ENCODE measurements around the gene TNNI2. TPM values are rescaled to one million over a fixed set of nuclear protein-coding genes. Genes with fewer than 3 reads are reported as not detected.

TNNI2 gene
- total RNA-seq, 2 experiments from 2014 or later: 0.50 TPM; not detected in 1

- Histone ChIP-seq H3K27me3 (ENCODE audit: control insufficient read depth in 1 of 2, insufficient read depth in 2 of 2, low read length in 2 of 2) (no peaks in the 10 kb centered on the region), H3K36me3 (ENCODE audit: insufficient read depth, low read length) (no peaks in the 10 kb centered on the region), H3K27ac (ENCODE audit: low read depth in 1 of 2, low read length in 2 of 2) (no peak overlapping the region), H3K9me3 (ENCODE audit: control insufficient read depth in 1 of 2, insufficient read depth in 1 of 2, low read length in 2 of 2) (peaks cover 0 to 4% of the 10 kb centered on the region in 2 experiments), H3K4me3 (ENCODE audit: low read length) (no peak overlapping the region), H3K4me1 (ENCODE audit: insufficient read depth, low read length) (no peaks in the 10 kb centered on the region)
- DNase-seq (no peak), ATAC-seq (ENCODE audit: poor library complexity) (no peak)
- Mint-ChIP-seq H3K27me3 (peaks cover 9% of the 10 kb centered on the region), H3K4me3 (no peak overlapping the region), H3K27ac (no peak overlapping the region), H3K9me3 (no peaks in the 10 kb centered on the region), H3K4me1 (ENCODE audit: low read depth) (no peaks in the 10 kb centered on the region), H3K36me3 (ENCODE audit: low read depth) (no peaks in the 10 kb centered on the region)
- ChIA-PET CTCF (interaction anchor here (1.6 kb wide), 1 partner anchor 122 kb away, joined by 5 read pairs; no protein-coding TSS in a partner anchor), POLR2A (no interaction called here)
- intact Hi-C loops (cut with DNase I, micrococcal nuclease): no loop called here
- no peak for TF ChIP-seq CTCF (IDR thresholded peaks at IDR 0.05)
Observed at GRCh38 chr11:1815751-1816150, 23.0 kb upstream of the TNNI2 start.

GRCh38 chr11:1817000-1817399 is 21.8 kb upstream of the TNNI2 start:
- Mint-ChIP-seq H3K27me3 (peaks cover 7% of the 10 kb centered on the region), H3K36me3 (ENCODE audit: low read depth) (no peaks in the 10 kb centered on the region), H3K27ac (no peak overlapping the region), H3K4me1 (ENCODE audit: low read depth) (no peaks in the 10 kb centered on the region), H3K9me3 (no peaks in the 10 kb centered on the region), H3K4me3 (no peak overlapping the region)
- CTCF ChIA-PET: interaction anchor here (1.6 kb wide), 1 partner anchor 123 kb away, joined by 5 read pairs; no protein-coding TSS in a partner anchor
- Histone ChIP-seq H3K27ac (ENCODE audit: low read depth in 1 of 2, low read length in 2 of 2) (no peak overlapping the region), H3K4me1 (ENCODE audit: insufficient read depth, low read length) (no peaks in the 10 kb centered on the region), H3K27me3 (ENCODE audit: control insufficient read depth in 1 of 2, insufficient read depth in 2 of 2, low read length in 2 of 2) (no peaks in the 10 kb centered on the region), H3K36me3 (ENCODE audit: insufficient read depth, low read length) (no peaks in the 10 kb centered on the region), H3K9me3 (ENCODE audit: control insufficient read depth in 1 of 2, insufficient read depth in 1 of 2, low read length in 2 of 2) (peaks cover 0 to 4% of the 10 kb centered on the region in 2 experiments), H3K4me3 (ENCODE audit: low read length) (no peak overlapping the region)
- DNase-seq: no peak
- TF ChIP-seq CTCF (IDR thresholded peaks at IDR 0.05): no peak
- intact Hi-C loops (cut with DNase I, micrococcal nuclease): no loop called here
- POLR2A ChIA-PET: interaction anchor here (0.8 kb wide), 1 partner anchor 122 kb away, joined by 4 read pairs; no protein-coding TSS in a partner anchor
- ATAC-seq (ENCODE audit: poor library complexity): no peak

GRCh38 chr11:1817511-1817910 is 21.3 kb upstream of the TNNI2 start:
- no peak overlapping the region for H3K27ac Mint-ChIP-seq
- Histone ChIP-seq H3K27ac (ENCODE audit: low read depth in 1 of 2, low read length in 2 of 2) (no peak overlapping the region), H3K27me3 (ENCODE audit: control insufficient read depth in 1 of 2, insufficient read depth in 2 of 2, low read length in 2 of 2) (no peaks in the 10 kb centered on the region), H3K9me3 (ENCODE audit: control insufficient read depth in 1 of 2, insufficient read depth in 1 of 2, low read length in 2 of 2) (peaks cover 0 to 4% of the 10 kb centered on the region in 2 experiments), H3K4me1 (ENCODE audit: insufficient read depth, low read length) (no peaks in the 10 kb centered on the region), H3K4me3 (ENCODE audit: low read length) (no peak overlapping the region), H3K36me3 (ENCODE audit: insufficient read depth, low read length) (no peaks in the 10 kb centered on the region)
- H3K27me3 Mint-ChIP-seq: peaks cover 7% of the 10 kb centered on the region
- no peaks in the 10 kb centered on the region for H3K4me1 Mint-ChIP-seq (ENCODE audit: low read depth)
- CTCF ChIA-PET: no interaction called here
- no peak overlapping the region for H3K4me3 Mint-ChIP-seq
- no peak for ATAC-seq (ENCODE audit: poor library complexity)
- H3K9me3 Mint-ChIP-seq: no peaks in the 10 kb centered on the region
- DNase-seq: no peak
- POLR2A ChIA-PET: interaction anchor here (0.8 kb wide), 1 partner anchor 122 kb away, joined by 4 read pairs; no protein-coding TSS in a partner anchor
- H3K36me3 Mint-ChIP-seq (ENCODE audit: low read depth): no peaks in the 10 kb centered on the region
- no peak for TF ChIP-seq CTCF (IDR thresholded peaks at IDR 0.05)
- intact Hi-C loops (cut with DNase I, micrococcal nuclease): no loop called here
